Chondrocyte (in vitro differentiated cells): ENCODE results near the gene VASH2. TPM values are rescaled to one million over a fixed set of nuclear protein-coding genes. Genes with fewer than 3 reads are reported as not detected.

Source experiments
- DNase-seq: peaks from one replicate; pipeline ENCODE4 v3.0.0; 2021; ENCODE audit warnings: mixed read lengths, low spot score
- H3K27ac Mint-ChIP-seq: one replicate; pipeline ENCODE4 v1.8.0; 2021; ENCODE audit warnings: mild to moderate bottlenecking, moderate library complexity, mixed read lengths; ENCODE audit not compliant: unreplicated experiment
- H3K27me3 Mint-ChIP-seq: 2 replicates; pipeline ENCODE4 v1.8.0; 2021; ENCODE audit warnings: low read depth, mixed read lengths
- H3K36me3 Mint-ChIP-seq: 2 replicates; pipeline ENCODE4 v1.8.0; 2021; ENCODE audit warnings: low read depth, mixed read lengths
- H3K4me1 Mint-ChIP-seq: 2 replicates; pipeline ENCODE4 v1.8.0; 2021; ENCODE audit warnings: low read depth, mild to moderate bottlenecking, mixed read lengths
- H3K4me3 Mint-ChIP-seq: one replicate; pipeline ENCODE4 v1.8.0; 2021; ENCODE audit warnings: mild to moderate bottlenecking, moderate library complexity, mixed read lengths; ENCODE audit not compliant: unreplicated experiment
- H3K9me3 Mint-ChIP-seq: 2 replicates; pipeline ENCODE4 v1.8.0; 2021; ENCODE audit warnings: low read depth, mixed read lengths
- total RNA-seq: library from RNA; stranded (reverse); gene quantifications from 3 replicates; pipeline ENCODE4 v1.2.1, GENCODE V29; 2021
- TF ChIP-seq, protein P1 (sequence below): fragments of 200-600 bp; sonication (generic); IDR thresholded peaks from 2 replicates; pipeline ENCODE4 v1.5.0; 2021; ENCODE audit warnings: antibody characterized with exemption, mild to moderate bottlenecking, moderate library complexity

The VASH2 gene
- total RNA-seq, 1 donor from 2014 or later, result 2.3 TPM

GRCh38 chr1:212933815-212934471 lies 16.4 kb upstream of the VASH2 start:
- Mint-ChIP-seq H3K27me3 (no peaks in the 10 kb centered on the region), H3K4me3 (no peak overlapping the region), H3K9me3 (no peaks in the 10 kb centered on the region), H3K27ac (no peak overlapping the region), H3K4me1 (no peaks in the 10 kb centered on the region), H3K36me3 (no peaks in the 10 kb centered on the region)
- TF ChIP-seq, protein P1, sequence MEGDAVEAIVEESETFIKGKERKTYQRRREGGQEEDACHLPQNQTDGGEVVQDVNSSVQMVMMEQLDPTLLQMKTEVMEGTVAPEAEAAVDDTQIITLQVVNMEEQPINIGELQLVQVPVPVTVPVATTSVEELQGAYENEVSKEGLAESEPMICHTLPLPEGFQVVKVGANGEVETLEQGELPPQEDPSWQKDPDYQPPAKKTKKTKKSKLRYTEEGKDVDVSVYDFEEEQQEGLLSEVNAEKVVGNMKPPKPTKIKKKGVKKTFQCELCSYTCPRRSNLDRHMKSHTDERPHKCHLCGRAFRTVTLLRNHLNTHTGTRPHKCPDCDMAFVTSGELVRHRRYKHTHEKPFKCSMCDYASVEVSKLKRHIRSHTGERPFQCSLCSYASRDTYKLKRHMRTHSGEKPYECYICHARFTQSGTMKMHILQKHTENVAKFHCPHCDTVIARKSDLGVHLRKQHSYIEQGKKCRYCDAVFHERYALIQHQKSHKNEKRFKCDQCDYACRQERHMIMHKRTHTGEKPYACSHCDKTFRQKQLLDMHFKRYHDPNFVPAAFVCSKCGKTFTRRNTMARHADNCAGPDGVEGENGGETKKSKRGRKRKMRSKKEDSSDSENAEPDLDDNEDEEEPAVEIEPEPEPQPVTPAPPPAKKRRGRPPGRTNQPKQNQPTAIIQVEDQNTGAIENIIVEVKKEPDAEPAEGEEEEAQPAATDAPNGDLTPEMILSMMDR, result no peak
- DNase-seq, result no peak

DNA sequence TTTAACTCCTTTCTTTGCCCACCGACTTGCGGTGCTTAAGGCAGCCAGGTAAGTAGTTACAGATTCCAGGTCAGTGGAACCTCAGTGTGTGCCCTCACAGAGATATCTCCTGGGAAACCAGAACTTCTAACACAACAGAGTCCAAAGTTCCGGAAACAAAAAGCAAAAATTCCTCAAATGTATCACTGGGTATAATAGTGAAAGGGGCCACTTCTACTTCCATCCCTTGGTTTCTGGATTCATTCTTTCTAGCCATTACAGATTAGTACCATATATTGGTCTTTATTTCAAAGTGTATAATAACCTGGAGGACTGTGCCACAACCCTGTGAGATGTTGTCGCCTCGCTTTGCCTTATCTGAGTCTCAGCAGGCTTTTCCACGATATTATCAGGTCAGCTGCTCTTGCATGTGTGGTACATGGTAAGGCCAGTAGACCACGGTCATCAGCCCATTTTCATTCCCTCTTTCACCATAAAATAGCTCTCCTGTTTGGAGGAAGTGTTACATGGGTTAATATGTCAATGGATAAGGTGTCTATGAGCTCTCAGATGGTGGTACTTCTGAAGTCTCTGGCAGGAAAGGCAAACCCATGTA lies 14.9 kb upstream of the VASH2 start:
- TF ChIP-seq, protein P1, result no peak
- Mint-ChIP-seq H3K27me3 (no peaks in the 10 kb centered on the region), H3K27ac (no peak overlapping the region), H3K9me3 (peaks cover 12% of the 10 kb centered on the region), H3K4me1 (no peaks in the 10 kb centered on the region), H3K36me3 (peaks cover 2% of the 10 kb centered on the region), H3K4me3 (no peak overlapping the region)
- no peak for DNase-seq

DNA sequence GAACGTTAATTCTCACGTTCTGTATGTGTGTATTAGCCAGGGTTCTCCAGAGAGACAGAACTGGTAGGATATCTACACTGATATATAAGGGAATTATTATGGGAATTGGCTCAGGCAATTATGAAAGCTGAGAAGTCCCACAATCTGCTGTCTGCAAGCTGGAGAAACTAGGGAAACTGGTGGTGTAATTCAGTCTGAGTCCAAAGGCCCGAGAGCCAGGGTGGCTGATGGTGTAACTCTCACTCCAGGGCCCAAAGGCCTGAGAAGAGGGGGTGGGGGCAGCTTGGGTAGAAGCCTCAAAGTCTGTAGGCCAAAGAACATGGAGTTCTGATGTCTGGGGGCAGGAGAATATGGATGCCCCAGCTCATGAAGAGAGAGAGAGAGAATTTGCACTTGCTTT lies 13.3 kb upstream of the VASH2 start:
- H3K36me3 Mint-ChIP-seq, result peaks cover 2% of the 10 kb centered on the region
- H3K9me3 Mint-ChIP-seq, result peaks cover 19% of the 10 kb centered on the region
- H3K4me1 Mint-ChIP-seq, result no peaks in the 10 kb centered on the region
- no peaks in the 10 kb centered on the region for H3K27me3 Mint-ChIP-seq
- no peak for DNase-seq
- TF ChIP-seq, protein P1, result no peak
- H3K4me3 Mint-ChIP-seq, result no peak overlapping the region
- H3K27ac Mint-ChIP-seq, result no peak overlapping the region

- TF ChIP-seq, protein P1, result no peak
- DNase-seq, result no peak
- Mint-ChIP-seq H3K4me3 (no peak overlapping the region), H3K27me3 (no peaks in the 10 kb centered on the region), H3K27ac (no peak overlapping the region), H3K4me1 (no peaks in the 10 kb centered on the region), H3K9me3 (peaks cover 19% of the 10 kb centered on the region), H3K36me3 (peaks cover 2% of the 10 kb centered on the region)
Measured at GRCh38 chr1:212938846-212939245, 11.5 kb upstream of the VASH2 start.

DNA sequence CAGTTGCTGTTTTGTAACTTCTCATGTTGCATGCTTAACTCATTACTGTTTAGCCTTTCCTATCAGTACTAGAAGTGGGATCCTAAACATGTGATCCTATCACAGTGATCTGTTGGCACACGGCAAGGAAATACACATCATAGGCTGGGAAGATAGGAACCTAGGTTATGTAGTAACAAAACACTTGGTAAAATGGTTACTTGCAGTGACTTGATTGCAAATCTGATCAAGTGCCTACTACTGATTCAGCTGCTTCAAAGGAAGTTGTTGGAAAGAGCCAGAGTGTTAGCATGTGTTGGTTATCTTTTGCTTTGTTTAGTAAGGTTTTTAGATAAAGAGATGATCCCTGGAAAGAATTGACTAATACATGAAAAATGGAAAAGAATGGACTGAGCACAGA lies 8.9 kb upstream of the VASH2 start:
- H3K27ac Mint-ChIP-seq, result no peak overlapping the region
- peaks cover 19% of the 10 kb centered on the region for H3K9me3 Mint-ChIP-seq
- peaks cover 2% of the 10 kb centered on the region for H3K36me3 Mint-ChIP-seq
- no peak overlapping the region for H3K4me3 Mint-ChIP-seq
- no peak for DNase-seq
- TF ChIP-seq, protein P1, result no peak
- H3K4me1 Mint-ChIP-seq, result no peaks in the 10 kb centered on the region
- H3K27me3 Mint-ChIP-seq, result no peaks in the 10 kb centered on the region
